HCT116 (cell line): ENCODE measurements around the gene MGME1. TPM values are rescaled to one million over a fixed set of nuclear protein-coding genes. Genes with fewer than 3 reads are reported as not detected.

Source experiments
- ATAC-seq: fragments of 200-7000 bp; cut with Tn5 transposase; 2 replicates; pipeline ENCODE4 v1.9.1; 2020; ENCODE audit warnings: mild to moderate bottlenecking, moderate library complexity
- BruUV-seq: library from RNA; stranded (reverse); fragments of 400-500 nt; replicated peaks from 2 replicates; lab custom pipeline; 2021; lab: Mats Ljungman, UMichigan
- CTCF ChIA-PET: fragments of 300-600 bp; sonication (Branson Sonifier 250); formaldehyde crosslinking; loops from one replicate; lab custom pipeline; 2021; ENCODE audit warnings: antibody characterized with exemption; lab: Charles Lee
- POLR2A ChIA-PET: fragments of 300-600, 350-600 bp; sonication (Branson Sonifier 250); formaldehyde crosslinking; loops from one replicate; lab custom pipeline; 2021; ENCODE audit warnings: antibody characterized with exemption; lab: Charles Lee
- RAD21 ChIA-PET, 2 experiments: fragments of 300-600 bp; sonication (Branson Sonifier 250); formaldehyde crosslinking; loops; one replicate each; lab custom pipeline; 2023; ENCODE audit warnings: low total read pairs in 2 of 2; ENCODE audit not compliant: uncharacterized antibody in 2 of 2, unreplicated experiment in 2 of 2, low non-redundant PET in 1 of 2; lab: Charles Lee
- DNase-seq: peaks from one replicate; pipeline ENCODE4 v3.0.0-alpha.2; 2010; ENCODE audit warnings: low read depth, low spot score
- H2AFZ ChIP-seq: fragments of 200-600 bp; shearing (Covaris generic), sonication (generic); 2 replicates; pipeline ENCODE4 v1.6.1; 2017; ENCODE audit warnings: low read depth, mixed run types, mixed read lengths, antibody characterized with exemption, low read length; ENCODE audit not compliant: poor library complexity, severe bottlenecking
- H3K27ac ChIP-seq: 2 replicates; pipeline ENCODE4 v1.5.1; 2012; ENCODE audit warnings: low read depth, low read length
- H3K27me3 ChIP-seq: fragments of 200-600 bp; sonication (generic); 2 replicates; pipeline ENCODE4 v1.6.1; 2016; ENCODE audit warnings: mixed run types, low read length, mixed read lengths; ENCODE audit not compliant: insufficient read depth
- H3K36me3 ChIP-seq, 2 experiments: fragments of 200-500 bp in 1 of 2; fragments of 200-600 bp in 1 of 2; sonication (Bioruptor generic) in 1 of 2; sonication (generic) in 1 of 2; 2 replicates each; pipeline versions ENCODE4 v1.5.1 to v1.6.1; 2014 to 2016; ENCODE audit warnings: low read length in 2 of 2, inconsistent platforms in 1 of 2, mixed read lengths in 1 of 2, mixed run types in 1 of 2; ENCODE audit not compliant: insufficient read depth in 2 of 2, control insufficient read depth in 1 of 2
- H3K4me1 ChIP-seq, 2 experiments: fragments of 200-600 bp in 1 of 2; sonication (generic) in 1 of 2; 2 replicates each; pipeline versions ENCODE4 v1.5.1 to v1.6.1; 2012 to 2017; ENCODE audit warnings: low read length in 2 of 2, inconsistent platforms in 1 of 2, mild to moderate bottlenecking in 1 of 2, mixed read lengths in 1 of 2, mixed run types in 1 of 2, moderate library complexity in 1 of 2; ENCODE audit not compliant: insufficient read depth in 2 of 2, control insufficient read depth in 1 of 2
- H3K4me2 ChIP-seq: fragments of 200-600 bp; sonication (generic); 2 replicates; pipeline ENCODE4 v1.6.1; 2017; ENCODE audit warnings: mixed run types, low read length, mixed read lengths
- H3K4me3 ChIP-seq, 2 experiments: fragments of 200-600 bp in 1 of 2; sonication (generic) in 1 of 2; replicated peaks in 1 of 2; 2 replicates each; pipeline ENCODE4 v1.5.1; 2011 to 2016; ENCODE audit warnings: low read length in 2 of 2, control low read depth in 1 of 2, low read depth in 1 of 2, mild to moderate bottlenecking in 1 of 2, mixed read lengths in 1 of 2, mixed run types in 1 of 2
- H3K79me2 ChIP-seq: fragments of 200-600 bp; sonication (generic); 2 replicates; pipeline ENCODE4 v1.6.1; 2017; ENCODE audit warnings: mild to moderate bottlenecking, mixed run types, low read length, moderate library complexity, mixed read lengths; ENCODE audit not compliant: insufficient read depth
- H3K9ac ChIP-seq: fragments of 200-600 bp; sonication (generic); 2 replicates; pipeline ENCODE4 v1.6.1; 2016; ENCODE audit warnings: low read length, mixed read lengths
- H3K9me2 ChIP-seq: fragments of 200-600 bp; sonication (generic), shearing (Covaris generic); 2 replicates; pipeline ENCODE4 v1.6.1; 2017; ENCODE audit warnings: mixed run types, mild to moderate bottlenecking, moderate library complexity; ENCODE audit not compliant: insufficient read depth
- H3K9me3 ChIP-seq, 2 experiments: fragments of 200-500 bp in 1 of 2; fragments of 200-600 bp in 1 of 2; sonication (Bioruptor generic) in 1 of 2; sonication (generic) in 1 of 2; 2 replicates each; pipeline ENCODE4 v1.6.1; 2014 to 2017; ENCODE audit warnings: low read length in 2 of 2, mixed read lengths in 2 of 2, inconsistent platforms in 1 of 2, low read depth in 1 of 2, mild to moderate bottlenecking in 1 of 2, mixed run types in 1 of 2, moderate library complexity in 1 of 2; ENCODE audit not compliant: control insufficient read depth in 1 of 2, insufficient read depth in 1 of 2
- H4K20me1 ChIP-seq: fragments of 200-600 bp; sonication (generic), shearing (Covaris generic); 2 replicates; pipeline ENCODE4 v1.6.1; 2017; ENCODE audit warnings: mixed run types, mild to moderate bottlenecking, moderate library complexity; ENCODE audit not compliant: insufficient read depth
- CEBPB ChIP-seq: IDR thresholded peaks from 2 replicates; pipeline ENCODE4 v1.6.1; 2012; ENCODE audit warnings: low read depth
- EGR1 ChIP-seq: IDR thresholded peaks from 2 replicates; pipeline ENCODE4 v1.6.1; 2012; ENCODE audit warnings: low read depth
- EZH2 ChIP-seq: fragments of 200-600 bp; sonication (generic); IDR thresholded peaks from 2 replicates; pipeline ENCODE4 v1.6.1; 2017; ENCODE audit warnings: antibody characterized with exemption, mixed run types
- POLR2A ChIP-seq: IDR thresholded peaks from 2 replicates; pipeline ENCODE4 v1.7.0; 2011; ENCODE audit warnings: borderline replicate concordance; ENCODE audit not compliant: insufficient read depth, insufficient read length; ENCODE audit errors: extremely low read depth
- POLR2AphosphoS5 ChIP-seq: IDR thresholded peaks from 2 replicates; pipeline ENCODE4 v1.6.1; 2011; ENCODE audit warnings: mild to moderate bottlenecking, low read depth, low read length, moderate library complexity
- RAD21 ChIP-seq: IDR thresholded peaks from 2 replicates; pipeline ENCODE4 v1.6.1; 2012; ENCODE audit warnings: low read depth, mild to moderate bottlenecking
- REST ChIP-seq: IDR thresholded peaks from 2 replicates; pipeline ENCODE4 v1.6.1; 2012; ENCODE audit warnings: low read depth
- SIN3A ChIP-seq: IDR thresholded peaks from 2 replicates; pipeline ENCODE4 v1.6.1; 2012; ENCODE audit warnings: low read depth
- SP1 ChIP-seq: IDR thresholded peaks from 2 replicates; pipeline ENCODE4 v1.6.1; 2012; ENCODE audit warnings: low read depth
- TCF7L2 ChIP-seq: IDR thresholded peaks from 2 replicates; pipeline ENCODE4 v1.7.0; 2011; ENCODE audit warnings: borderline replicate concordance, inconsistent platforms; ENCODE audit not compliant: insufficient read depth, insufficient read length; ENCODE audit errors: extremely low read depth
- YY1 ChIP-seq: IDR thresholded peaks from 2 replicates; pipeline ENCODE4 v1.6.1; 2011; ENCODE audit warnings: low read length, low read depth, moderate library complexity, mild to moderate bottlenecking; ENCODE audit not compliant: insufficient replicate concordance; ENCODE audit errors: extremely low read depth
- ZBTB33 ChIP-seq: IDR thresholded peaks from 2 replicates; pipeline ENCODE4 v1.6.1; 2011; ENCODE audit warnings: mild to moderate bottlenecking, low read length, moderate library complexity; ENCODE audit not compliant: insufficient replicate concordance; ENCODE audit errors: extremely low read depth
- ZFX ChIP-seq: fragments of 450-650 bp; IDR thresholded peaks from 2 replicates; pipeline ENCODE4 v1.6.1; 2017
- ZNF274 ChIP-seq: fragments of 200-500 bp; sonication (Bioruptor generic); IDR thresholded peaks from 2 replicates; pipeline ENCODE4 v1.6.1; 2014; ENCODE audit warnings: mild to moderate bottlenecking, low read depth, low read length, inconsistent platforms
- intact Hi-C: fragments of 100-400 bp; cut with micrococcal nuclease; formaldehyde crosslinking; loops from 2 replicates; pipeline ENCODE4 v1.10.0; 2022
- total RNA-seq: library from RNA; stranded (reverse); gene quantifications from one replicate; pipeline ENCODE4 v1.2.1, GENCODE V29; 2021; ENCODE audit not compliant: unreplicated experiment
- TF ChIP-seq, protein P1 (sequence below): IDR thresholded peaks from 2 replicates; pipeline ENCODE4 v1.6.1; 2012

The MGME1 gene
- total RNA-seq, 1 experiment from 2014 or later = 37.1 TPM

DNA sequence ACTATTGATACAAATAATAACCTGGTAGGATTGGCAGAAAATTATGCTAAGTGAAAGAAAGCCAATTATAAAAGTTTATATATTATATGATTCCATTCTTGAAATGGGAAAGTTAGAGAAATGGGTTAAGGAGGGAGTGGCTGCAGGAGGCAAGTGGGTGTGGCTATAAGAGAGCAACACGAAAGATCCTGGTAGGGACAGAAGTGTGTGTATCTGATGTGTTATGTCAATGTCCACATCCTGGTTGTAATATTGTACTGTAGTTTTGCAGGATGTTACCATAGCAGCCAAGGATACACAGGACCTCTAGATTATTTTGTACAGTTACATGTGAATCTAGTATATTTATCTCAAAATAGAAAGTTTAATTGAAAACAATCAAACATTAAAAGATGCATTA lies 47.0 kb upstream of the MGME1 start (continued):
- TF ChIP-seq, protein P1, sequence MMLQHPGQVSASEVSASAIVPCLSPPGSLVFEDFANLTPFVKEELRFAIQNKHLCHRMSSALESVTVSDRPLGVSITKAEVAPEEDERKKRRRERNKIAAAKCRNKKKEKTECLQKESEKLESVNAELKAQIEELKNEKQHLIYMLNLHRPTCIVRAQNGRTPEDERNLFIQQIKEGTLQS = no peak

DNA sequence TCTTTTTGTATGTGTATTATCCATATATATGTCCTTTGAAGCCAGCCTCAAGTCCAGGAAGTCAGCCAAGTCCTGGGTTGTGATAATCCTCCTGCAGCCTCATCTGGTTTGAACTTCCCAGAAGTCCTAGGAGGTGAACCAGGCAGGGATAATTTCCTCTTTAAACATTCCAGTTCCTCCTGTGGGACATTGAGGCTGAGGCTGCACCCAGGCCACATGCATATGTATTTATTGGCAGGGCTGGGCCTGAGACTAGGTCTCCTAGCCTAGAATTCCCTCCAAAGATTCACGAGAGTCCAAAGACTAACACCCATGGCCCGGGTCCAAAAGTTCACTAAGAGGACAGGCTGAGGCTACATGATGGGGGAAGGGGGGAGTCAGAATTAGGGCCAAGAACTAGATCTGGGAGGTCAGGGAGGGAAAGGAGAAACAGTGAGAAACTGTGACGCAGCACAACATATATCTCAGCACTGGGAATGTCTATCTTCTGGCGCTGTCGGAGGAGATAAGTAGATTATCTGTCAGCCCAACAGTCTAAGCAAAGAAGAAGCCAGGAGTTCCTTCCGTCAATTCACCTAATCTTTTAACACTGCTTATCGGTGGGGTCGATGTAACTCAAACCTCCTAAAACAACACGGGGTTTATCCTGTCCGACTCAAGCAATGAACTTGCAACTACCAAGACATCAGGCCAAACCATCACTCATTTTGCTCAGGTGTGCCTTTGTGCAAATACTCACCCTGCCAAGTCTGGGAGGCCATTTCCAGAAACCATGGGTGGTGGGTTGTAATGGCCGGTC lies 43.5 kb upstream of the MGME1 start:
- ChIA-PET CTCF (no interaction called here), POLR2A (no interaction called here), RAD21 (no interaction called here)
- intact Hi-C loops = no loop called here
- BruUV-seq = no TSS peak
- Histone ChIP-seq H3K36me3 (no peaks in the 10 kb centered on the region), H3K79me2 (no peaks in the 10 kb centered on the region), H3K9me3 (no peaks in the 10 kb centered on the region), H3K9me2 (no peaks in the 10 kb centered on the region), H3K27ac (no peak overlapping the region), H3K4me3 (no peak overlapping the region), H4K20me1 (no peaks in the 10 kb centered on the region), H3K27me3 (no peaks in the 10 kb centered on the region), H3K4me1 (peaks cover 0 to 3% of the 10 kb centered on the region in 2 experiments; a peak in 1 of 4 replicates), H2AFZ (no peak overlapping the region), H3K4me2 (no peak overlapping the region), H3K9ac (no peak overlapping the region)
- DNase-seq (no peak), ATAC-seq (no peak)
- TF ChIP-seq POLR2A (no peak), SP1 (no peak), RAD21 (no peak), REST (no peak), ZBTB33 (no peak), ZNF274 (no peak), SIN3A (no peak), POLR2AphosphoS5 (no peak), CEBPB (no peak), ZFX (no peak), TCF7L2 (no peak), EGR1 (no peak), EZH2 (no peak), YY1 (no peak)
- TF ChIP-seq, protein P1 = no peak
